Small intestine (tissue), 7 donors: Measurements from ENCODE around the gene RXFP2. TPM values are rescaled to one million over a fixed set of nuclear protein-coding genes. Genes with fewer than 3 reads are reported as not detected.

Experiments used
- DNase-seq, 2 donors: peaks; one replicate each; pipeline versions ENCODE4 v3.0.0 to v3.0.0-alpha.2; 2013
- FAIRE-seq: peaks from 2 replicates; lab custom pipeline; 2012; peaks lifted over from hg19 to GRCh38; lab: Jason Lieb, UNC
- H3K27ac ChIP-seq, 3 donors: one replicate each; pipeline ENCODE4 v1.5.1; 2013; ENCODE audit warnings: low read length in 2 of 3, mild to moderate bottlenecking in 2 of 3, control low read depth in 1 of 3, inconsistent platforms in 1 of 3, low read depth in 1 of 3, moderate library complexity in 1 of 3
- H3K27me3 ChIP-seq, 3 donors: one replicate each; pipeline ENCODE4 v1.6.1; 2013; ENCODE audit warnings: low read length in 3 of 3, inconsistent platforms in 1 of 3; ENCODE audit not compliant: control insufficient read depth in 3 of 3, insufficient read depth in 3 of 3
- H3K36me3 ChIP-seq, 3 donors: one replicate each; pipeline ENCODE4 v1.6.1; 2013; ENCODE audit warnings: low read length in 3 of 3, inconsistent platforms in 1 of 3, low read depth in 1 of 3, mild to moderate bottlenecking in 1 of 3, moderate library complexity in 1 of 3; ENCODE audit not compliant: control insufficient read depth in 3 of 3, insufficient read depth in 2 of 3
- H3K4me1 ChIP-seq, 3 donors: one replicate each; pipeline ENCODE4 v1.6.1; 2013; ENCODE audit warnings: low read length in 2 of 3, inconsistent platforms in 1 of 3, low read depth in 1 of 3, mild to moderate bottlenecking in 1 of 3, moderate library complexity in 1 of 3; ENCODE audit not compliant: control insufficient read depth in 3 of 3, insufficient read depth in 2 of 3
- H3K4me3 ChIP-seq, 3 donors: one replicate each; pipeline ENCODE4 v1.5.1; 2013; ENCODE audit warnings: low read length in 3 of 3, control low read depth in 1 of 3, inconsistent platforms in 1 of 3, low read depth in 1 of 3, mild to moderate bottlenecking in 1 of 3, moderate library complexity in 1 of 3
- H3K9me3 ChIP-seq, 2 donors: one replicate each; pipeline ENCODE4 v1.6.1; 2013; ENCODE audit warnings: low read depth in 1 of 2, low read length in 1 of 2; ENCODE audit not compliant: control insufficient read depth in 2 of 2, insufficient read depth in 1 of 2
- WGBS, 3 donors: extraction: QIAGEN DNeasy Blood & Tissue Kit; methylation state at CpG; one replicate each; pipeline ENCODE4 v1.1.7; 2013; 5-methylcytosine and 5-hydroxymethylcytosine counted together
- polyA plus RNA-seq, 4 donors: library from polyadenylated mRNA; stranded (reverse) in 3 of 4; unstranded in 1 of 4; fragments of 200-250 nt in 3 of 4; fragments of 120-200 nt in 1 of 4; gene quantifications; one replicate each; pipeline versions ENCODE4 v1.2.1 to v1.2.3, GENCODE V29; 2013
- donor health status: healthy with polysubstance abuse.
- donor health status: control.
- donor health status: control.
- donor health status: Bipolar disorder and iron deficiency.
- donor health status: healthy.

The RXFP2 gene
- polyA plus RNA-seq, 4 donors = not detected

DNA sequence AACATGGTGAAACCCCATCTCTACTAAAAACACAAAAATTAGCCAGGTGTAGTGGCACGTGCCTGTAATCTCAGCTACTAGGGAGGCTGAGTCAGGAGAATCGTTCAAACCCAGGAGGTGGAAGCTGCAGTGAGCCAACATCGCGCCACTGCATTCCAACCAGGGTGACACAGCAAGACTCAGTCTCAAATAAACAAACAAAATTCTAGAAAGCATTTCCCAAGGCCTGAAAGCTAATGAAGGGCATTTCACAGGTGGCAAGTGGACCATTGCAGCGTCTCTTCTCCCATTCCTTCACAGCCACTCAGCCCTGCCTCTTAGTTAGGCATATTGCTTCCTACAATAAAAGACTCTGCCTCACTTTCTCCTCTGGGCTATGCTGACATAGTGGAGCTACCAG, 13.5 kb upstream of the RXFP2 start:
- DNase-seq (no peak), FAIRE-seq (no peak)
- no peaks in the 10 kb centered on the region for H3K4me1 ChIP-seq
- H3K4me3 ChIP-seq = no peak overlapping the region
- WGBS, 3 donors = 88 to 91% (median 89%) methylated on average over 5 of the region's 5 CpGs
- H3K27ac ChIP-seq = no peak overlapping the region
- no peaks in the 10 kb centered on the region for H3K9me3 ChIP-seq
- H3K36me3 ChIP-seq = no peaks in the 10 kb centered on the region
- H3K27me3 ChIP-seq = peaks cover 0 to 3% (median 0%) of the 10 kb centered on the region in 3 donors

- WGBS, 3 donors = 50 to 75% (median 67%) methylated on average over 6 of the region's 6 CpGs
- Histone ChIP-seq H3K27me3 (peaks cover 0 to 1% (median 0%) of the 10 kb centered on the region in 3 donors), H3K4me3 (no peak overlapping the region), H3K9me3 (no peaks in the 10 kb centered on the region), H3K36me3 (no peaks in the 10 kb centered on the region), H3K4me1 (no peaks in the 10 kb centered on the region), H3K27ac (no peak overlapping the region)
- FAIRE-seq (no peak), DNase-seq (no peak)
Observed at GRCh38 chr13:31731921-31732320, 7.4 kb upstream of the RXFP2 start.

DNA sequence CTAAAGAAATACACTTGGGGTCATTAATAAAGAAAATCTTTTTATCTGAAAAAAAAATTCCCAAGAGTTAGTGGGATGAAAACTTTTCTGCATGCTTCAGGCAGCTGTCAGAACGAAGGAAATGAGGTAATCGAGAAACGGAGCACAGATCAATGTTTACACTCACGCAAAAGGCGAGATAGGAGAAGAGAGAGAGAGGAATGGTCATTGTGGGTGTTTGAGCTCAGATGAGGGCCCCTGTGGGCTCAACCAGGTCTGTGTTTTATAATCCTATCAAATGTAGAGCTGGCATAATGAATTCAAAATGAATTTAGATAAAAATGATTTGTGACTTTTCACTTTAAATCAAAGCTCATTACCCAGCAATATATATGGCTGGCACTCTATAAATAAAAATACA, 6.3 kb upstream of the RXFP2 start:
- no peaks in the 10 kb centered on the region for H3K4me1 ChIP-seq
- H3K27me3 ChIP-seq = peaks cover 0 to 1% (median 0%) of the 10 kb centered on the region in 3 donors
- no peak overlapping the region for H3K4me3 ChIP-seq
- DNase-seq (peak in 1 of 2 donors; percentile 14), FAIRE-seq (no peak)
- H3K27ac ChIP-seq = no peak overlapping the region
- 3 to 22% (median 10%) methylated on average over 5 of the region's 5 CpGs for WGBS, 3 donors
- no peaks in the 10 kb centered on the region for H3K9me3 ChIP-seq
- no peaks in the 10 kb centered on the region for H3K36me3 ChIP-seq

DNA sequence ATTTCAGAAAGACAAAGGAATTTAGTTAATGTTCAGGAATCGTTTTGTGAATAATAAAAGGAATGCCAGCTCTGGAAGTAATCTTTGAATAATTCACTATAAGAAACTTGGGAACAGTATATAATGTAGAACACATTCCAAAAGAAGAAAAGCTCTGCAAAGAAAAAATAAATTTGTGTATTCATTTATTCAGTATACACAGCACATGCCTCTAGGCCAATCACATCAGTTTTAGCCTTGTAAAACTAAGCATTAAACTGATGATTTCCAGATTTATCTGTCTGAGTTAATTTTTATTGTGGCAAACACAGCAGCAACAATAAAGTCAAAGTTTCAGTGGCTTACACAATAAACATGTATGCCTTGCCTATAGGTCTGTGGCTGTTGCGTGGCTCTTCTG, 5.7 kb upstream of the RXFP2 start:
- H3K4me3 ChIP-seq = no peak overlapping the region
- DNase-seq = no peak
- H3K4me1 ChIP-seq = no peaks in the 10 kb centered on the region
- no peak for FAIRE-seq
- H3K9me3 ChIP-seq = no peaks in the 10 kb centered on the region
- WGBS, 3 donors = 63 to 78% (median 67%) methylated on average over 2 of the region's 2 CpGs
- H3K27me3 ChIP-seq = peaks cover 0 to 1% (median 0%) of the 10 kb centered on the region in 3 donors
- H3K36me3 ChIP-seq = no peaks in the 10 kb centered on the region
- no peak overlapping the region for H3K27ac ChIP-seq

GRCh38 chr13:31742097-31742734, 2.9 kb downstream of the RXFP2 start:
- no peaks in the 10 kb centered on the region for H3K36me3 ChIP-seq
- FAIRE-seq = no peak
- DNase-seq = peak; percentile 51 to 65
- no peak overlapping the region for H3K27ac ChIP-seq
- H3K4me1 ChIP-seq = no peaks in the 10 kb centered on the region
- H3K27me3 ChIP-seq = no peaks in the 10 kb centered on the region
- H3K9me3 ChIP-seq = no peaks in the 10 kb centered on the region
- WGBS, 3 donors = 5 to 11% (median 10%) methylated on average over 7 of the region's 7 CpGs
- no peak overlapping the region for H3K4me3 ChIP-seq

DNA sequence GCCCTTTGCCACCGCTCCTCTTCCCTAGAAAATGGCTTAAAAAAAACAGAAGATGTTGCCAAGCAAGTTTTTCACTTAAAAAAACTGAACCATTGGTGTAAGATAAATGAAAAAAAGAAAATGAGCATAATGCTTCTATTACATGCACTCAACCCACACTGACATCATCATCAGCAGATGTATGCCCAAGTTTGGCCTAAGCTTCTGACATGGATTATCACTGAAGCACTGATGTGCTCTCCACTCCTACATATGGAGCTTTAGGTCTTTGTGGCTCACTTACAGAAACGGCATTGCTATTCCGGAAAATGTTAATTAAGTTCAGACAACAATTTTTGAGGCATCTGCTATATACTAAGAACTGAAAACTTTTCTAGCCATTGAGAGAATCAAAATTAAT, 8.0 kb downstream of the RXFP2 start:
- WGBS, 3 donors = 80 to 90% (median 83%) methylated on average over 3 of the region's 3 CpGs
- no peaks in the 10 kb centered on the region for H3K4me1 ChIP-seq
- no peak overlapping the region for H3K4me3 ChIP-seq
- no peaks in the 10 kb centered on the region for H3K36me3 ChIP-seq
- DNase-seq = no peak
- no peak overlapping the region for H3K27ac ChIP-seq
- no peak for FAIRE-seq
- no peaks in the 10 kb centered on the region for H3K9me3 ChIP-seq
- H3K27me3 ChIP-seq = peaks cover 0 to 2% (median 0%) of the 10 kb centered on the region in 3 donors

- no peak overlapping the region for H3K4me3 ChIP-seq
- no peak for DNase-seq
- 65 to 77% (median 69%) methylated on average over 2 of the region's 2 CpGs for WGBS, 3 donors
- no peak for FAIRE-seq
- no peaks in the 10 kb centered on the region for H3K9me3 ChIP-seq
- H3K27ac ChIP-seq = no peak overlapping the region
- no peaks in the 10 kb centered on the region for H3K36me3 ChIP-seq
- no peaks in the 10 kb centered on the region for H3K4me1 ChIP-seq
- peaks cover 0 to 7% (median 0%) of the 10 kb centered on the region in 3 donors for H3K27me3 ChIP-seq
Observed at GRCh38 chr13:31747966-31748365, 8.6 kb downstream of the RXFP2 start.

- Histone ChIP-seq H3K27me3 (peaks cover 0 to 7% (median 0%) of the 10 kb centered on the region in 3 donors), H3K36me3 (no peaks in the 10 kb centered on the region), H3K4me3 (no peak overlapping the region), H3K4me1 (no peaks in the 10 kb centered on the region), H3K9me3 (no peaks in the 10 kb centered on the region), H3K27ac (no peak overlapping the region)
- 76 to 84% (median 78%) methylated on average over 4 of the region's 4 CpGs for WGBS, 3 donors
- no peak for DNase-seq
- no peak for FAIRE-seq
Observed at GRCh38 chr13:31749929-31750328, 10.6 kb downstream of the RXFP2 start.

DNA sequence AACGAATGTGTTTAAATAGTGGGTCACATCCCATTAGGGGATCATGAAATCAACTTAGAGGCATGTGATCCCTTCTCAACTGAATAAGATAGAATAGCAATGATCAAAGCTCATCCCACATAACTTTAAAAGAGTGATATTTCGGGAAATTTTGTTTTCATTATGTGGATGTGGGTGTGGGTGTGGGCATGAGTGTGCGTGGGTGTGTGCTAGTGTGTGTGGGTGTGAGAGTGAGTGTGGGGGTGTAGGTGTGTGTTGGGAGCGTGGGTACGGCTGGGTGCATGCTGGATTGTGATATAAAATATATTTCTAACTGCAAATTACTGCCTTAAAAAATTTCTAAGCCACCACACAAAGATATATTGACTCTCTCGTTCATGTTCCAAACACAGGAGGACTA, 15.9 kb downstream of the RXFP2 start:
- H3K4me3 ChIP-seq = no peak overlapping the region
- DNase-seq (no peak), FAIRE-seq (no peak)
- no peaks in the 10 kb centered on the region for H3K36me3 ChIP-seq
- no peaks in the 10 kb centered on the region for H3K4me1 ChIP-seq
- H3K27ac ChIP-seq = no peak overlapping the region
- H3K27me3 ChIP-seq = peaks cover 0 to 4% (median 0%) of the 10 kb centered on the region in 3 donors
- H3K9me3 ChIP-seq = no peaks in the 10 kb centered on the region
- WGBS, 3 donors = 58 to 76% (median 61%) methylated on average over 6 of the region's 6 CpGs
